HCT116 (cell line): Measurements from ENCODE around the gene ABHD2. TPM values are rescaled to one million over a fixed set of nuclear protein-coding genes. Genes with fewer than 3 reads are reported as not detected.

Experiments
- ATAC-seq: fragments of 200-7000 bp; cut with Tn5 transposase; 2 replicates; pipeline ENCODE4 v1.9.1; 2020; ENCODE audit warnings: mild to moderate bottlenecking, moderate library complexity
- BruUV-seq: library from RNA; stranded (reverse); fragments of 400-500 nt; replicated peaks from 2 replicates; lab custom pipeline; 2021; lab: Mats Ljungman, UMichigan
- CTCF ChIA-PET: fragments of 300-600 bp; sonication (Branson Sonifier 250); formaldehyde crosslinking; loops from one replicate; lab custom pipeline; 2021; ENCODE audit warnings: antibody characterized with exemption; lab: Charles Lee
- POLR2A ChIA-PET: fragments of 300-600, 350-600 bp; sonication (Branson Sonifier 250); formaldehyde crosslinking; loops from one replicate; lab custom pipeline; 2021; ENCODE audit warnings: antibody characterized with exemption; lab: Charles Lee
- RAD21 ChIA-PET, 2 experiments: fragments of 300-600 bp; sonication (Branson Sonifier 250); formaldehyde crosslinking; loops; one replicate each; lab custom pipeline; 2023; ENCODE audit warnings: low total read pairs in 2 of 2; ENCODE audit not compliant: uncharacterized antibody in 2 of 2, unreplicated experiment in 2 of 2, low non-redundant PET in 1 of 2; lab: Charles Lee
- DNase-seq: peaks from one replicate; pipeline ENCODE4 v3.0.0-alpha.2; 2010; ENCODE audit warnings: low read depth, low spot score
- H2AFZ ChIP-seq: fragments of 200-600 bp; shearing (Covaris generic), sonication (generic); 2 replicates; pipeline ENCODE4 v1.6.1; 2017; ENCODE audit warnings: low read depth, mixed run types, mixed read lengths, antibody characterized with exemption, low read length; ENCODE audit not compliant: poor library complexity, severe bottlenecking
- H3K27ac ChIP-seq: 2 replicates; pipeline ENCODE4 v1.5.1; 2012; ENCODE audit warnings: low read depth, low read length
- H3K27me3 ChIP-seq: fragments of 200-600 bp; sonication (generic); 2 replicates; pipeline ENCODE4 v1.6.1; 2016; ENCODE audit warnings: mixed run types, low read length, mixed read lengths; ENCODE audit not compliant: insufficient read depth
- H3K36me3 ChIP-seq, 2 experiments: fragments of 200-500 bp in 1 of 2; fragments of 200-600 bp in 1 of 2; sonication (Bioruptor generic) in 1 of 2; sonication (generic) in 1 of 2; 2 replicates each; pipeline versions ENCODE4 v1.5.1 to v1.6.1; 2014 to 2016; ENCODE audit warnings: low read length in 2 of 2, inconsistent platforms in 1 of 2, mixed read lengths in 1 of 2, mixed run types in 1 of 2; ENCODE audit not compliant: insufficient read depth in 2 of 2, control insufficient read depth in 1 of 2
- H3K4me1 ChIP-seq, 2 experiments: fragments of 200-600 bp in 1 of 2; sonication (generic) in 1 of 2; 2 replicates each; pipeline versions ENCODE4 v1.5.1 to v1.6.1; 2012 to 2017; ENCODE audit warnings: low read length in 2 of 2, inconsistent platforms in 1 of 2, mild to moderate bottlenecking in 1 of 2, mixed read lengths in 1 of 2, mixed run types in 1 of 2, moderate library complexity in 1 of 2; ENCODE audit not compliant: insufficient read depth in 2 of 2, control insufficient read depth in 1 of 2
- H3K4me2 ChIP-seq: fragments of 200-600 bp; sonication (generic); 2 replicates; pipeline ENCODE4 v1.6.1; 2017; ENCODE audit warnings: mixed run types, low read length, mixed read lengths
- H3K4me3 ChIP-seq, 2 experiments: fragments of 200-600 bp in 1 of 2; sonication (generic) in 1 of 2; replicated peaks in 1 of 2; 2 replicates each; pipeline ENCODE4 v1.5.1; 2011 to 2016; ENCODE audit warnings: low read length in 2 of 2, control low read depth in 1 of 2, low read depth in 1 of 2, mild to moderate bottlenecking in 1 of 2, mixed read lengths in 1 of 2, mixed run types in 1 of 2
- H3K79me2 ChIP-seq: fragments of 200-600 bp; sonication (generic); 2 replicates; pipeline ENCODE4 v1.6.1; 2017; ENCODE audit warnings: mild to moderate bottlenecking, mixed run types, low read length, moderate library complexity, mixed read lengths; ENCODE audit not compliant: insufficient read depth
- H3K9ac ChIP-seq: fragments of 200-600 bp; sonication (generic); 2 replicates; pipeline ENCODE4 v1.6.1; 2016; ENCODE audit warnings: low read length, mixed read lengths
- H3K9me2 ChIP-seq: fragments of 200-600 bp; sonication (generic), shearing (Covaris generic); 2 replicates; pipeline ENCODE4 v1.6.1; 2017; ENCODE audit warnings: mixed run types, mild to moderate bottlenecking, moderate library complexity; ENCODE audit not compliant: insufficient read depth
- H3K9me3 ChIP-seq, 2 experiments: fragments of 200-500 bp in 1 of 2; fragments of 200-600 bp in 1 of 2; sonication (Bioruptor generic) in 1 of 2; sonication (generic) in 1 of 2; 2 replicates each; pipeline ENCODE4 v1.6.1; 2014 to 2017; ENCODE audit warnings: low read length in 2 of 2, mixed read lengths in 2 of 2, inconsistent platforms in 1 of 2, low read depth in 1 of 2, mild to moderate bottlenecking in 1 of 2, mixed run types in 1 of 2, moderate library complexity in 1 of 2; ENCODE audit not compliant: control insufficient read depth in 1 of 2, insufficient read depth in 1 of 2
- H4K20me1 ChIP-seq: fragments of 200-600 bp; sonication (generic), shearing (Covaris generic); 2 replicates; pipeline ENCODE4 v1.6.1; 2017; ENCODE audit warnings: mixed run types, mild to moderate bottlenecking, moderate library complexity; ENCODE audit not compliant: insufficient read depth
- ATF3 ChIP-seq: IDR thresholded peaks from 2 replicates; pipeline ENCODE4 v1.6.1; 2012
- CBX3 ChIP-seq: IDR thresholded peaks from 2 replicates; pipeline ENCODE4 v1.6.1; 2012; ENCODE audit warnings: low read depth
- CEBPB ChIP-seq: IDR thresholded peaks from 2 replicates; pipeline ENCODE4 v1.6.1; 2012; ENCODE audit warnings: low read depth
- CTCF ChIP-seq, 3 experiments: fragments of 200-600 bp in 1 of 3; sonication (generic) in 1 of 3; IDR thresholded peaks in 2 of 3; conservative IDR thresholded peaks in 1 of 3; 2 replicates each; pipeline ENCODE4 v1.5.1; 2012 to 2017; ENCODE audit warnings: low read depth in 2 of 3, low read length in 2 of 3, antibody characterized with exemption in 1 of 3, borderline replicate concordance in 1 of 3, control low read depth in 1 of 3, mild to moderate bottlenecking in 1 of 3, mixed read lengths in 1 of 3, mixed run types in 1 of 3, moderate library complexity in 1 of 3; ENCODE audit not compliant: insufficient read depth in 1 of 3
- FOSL1 ChIP-seq: IDR thresholded peaks from 2 replicates; pipeline ENCODE4 v1.6.1; 2012; ENCODE audit warnings: low read depth
- POLR2A ChIP-seq: IDR thresholded peaks from 2 replicates; pipeline ENCODE4 v1.7.0; 2011; ENCODE audit warnings: borderline replicate concordance; ENCODE audit not compliant: insufficient read depth, insufficient read length; ENCODE audit errors: extremely low read depth
- REST ChIP-seq: IDR thresholded peaks from 2 replicates; pipeline ENCODE4 v1.6.1; 2012; ENCODE audit warnings: low read depth
- TCF7L2 ChIP-seq: IDR thresholded peaks from 2 replicates; pipeline ENCODE4 v1.7.0; 2011; ENCODE audit warnings: borderline replicate concordance, inconsistent platforms; ENCODE audit not compliant: insufficient read depth, insufficient read length; ENCODE audit errors: extremely low read depth
- YY1 ChIP-seq: IDR thresholded peaks from 2 replicates; pipeline ENCODE4 v1.6.1; 2011; ENCODE audit warnings: low read length, low read depth, moderate library complexity, mild to moderate bottlenecking; ENCODE audit not compliant: insufficient replicate concordance; ENCODE audit errors: extremely low read depth
- ZBTB33 ChIP-seq: IDR thresholded peaks from 2 replicates; pipeline ENCODE4 v1.6.1; 2011; ENCODE audit warnings: mild to moderate bottlenecking, low read length, moderate library complexity; ENCODE audit not compliant: insufficient replicate concordance; ENCODE audit errors: extremely low read depth
- ZFX ChIP-seq: fragments of 450-650 bp; IDR thresholded peaks from 2 replicates; pipeline ENCODE4 v1.6.1; 2017
- ZNF274 ChIP-seq: fragments of 200-500 bp; sonication (Bioruptor generic); IDR thresholded peaks from 2 replicates; pipeline ENCODE4 v1.6.1; 2014; ENCODE audit warnings: mild to moderate bottlenecking, low read depth, low read length, inconsistent platforms
- intact Hi-C: fragments of 100-400 bp; cut with micrococcal nuclease; formaldehyde crosslinking; loops from 2 replicates; pipeline ENCODE4 v1.10.0; 2022
- total RNA-seq: library from RNA; stranded (reverse); gene quantifications from one replicate; pipeline ENCODE4 v1.2.1, GENCODE V29; 2021; ENCODE audit not compliant: unreplicated experiment
- TF ChIP-seq, protein P1 (sequence below): IDR thresholded peaks from 2 replicates; pipeline ENCODE4 v1.6.1; 2012

Gene ABHD2
- total RNA-seq, 1 experiment from 2014 or later = 40.8 TPM

- TF ChIP-seq CEBPB (no peak), FOSL1 (no peak), REST (no peak), YY1 (no peak), ZFX (no peak)
Observed at GRCh38 chr15:89244574-89244903, 156.3 kb downstream of the ABHD2 start (continued).

GRCh38 chr15:89247446-89247845 lies 159.2 kb downstream of the ABHD2 start:
- ChIA-PET POLR2A (no interaction called here), CTCF (no interaction called here)
- TF ChIP-seq YY1 = no peak
- no peak for TF ChIP-seq ZBTB33
- TF ChIP-seq, protein P1, sequence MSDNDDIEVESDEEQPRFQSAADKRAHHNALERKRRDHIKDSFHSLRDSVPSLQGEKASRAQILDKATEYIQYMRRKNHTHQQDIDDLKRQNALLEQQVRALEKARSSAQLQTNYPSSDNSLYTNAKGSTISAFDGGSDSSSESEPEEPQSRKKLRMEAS = no peak
- TF ChIP-seq CTCF (IDR thresholded peaks at IDR 0.05 in 2 of 3, conservative IDR thresholded peaks at IDR 0.05 in 1 of 3; ENCODE audit: borderline replicate concordance in 1 of 3, insufficient read depth in 1 of 3, low read depth in 2 of 3, low read length in 2 of 3) = no peak
- no peak for TF ChIP-seq FOSL1
- no peak for TF ChIP-seq ZNF274
- no peak for TF ChIP-seq ATF3
- no peak for TF ChIP-seq POLR2A
- TF ChIP-seq CBX3 = no peak
- no peak for TF ChIP-seq CEBPB
- TF ChIP-seq TCF7L2 = no peak

More at GRCh38 chr15:89247446-89247845, 159.2 kb downstream of the ABHD2 start:
- no peak overlapping the region for H2AFZ ChIP-seq
- no peak overlapping the region for H3K27ac ChIP-seq
- DNase-seq (no peak), ATAC-seq (no peak)
- no TSS peak for BruUV-seq
- H3K9me3 ChIP-seq = no peaks in the 10 kb centered on the region
- RAD21 ChIA-PET = no interaction called here
- no peak overlapping the region for H3K4me3 ChIP-seq
- peaks cover 9% of the 10 kb centered on the region; the same call in 1 of the 2 replicates for H4K20me1 ChIP-seq
- intact Hi-C loops = no loop called here
- peaks cover 4 to 17% of the 10 kb centered on the region in 2 experiments; a peak in 3 of 4 replicates for H3K4me1 ChIP-seq
- H3K79me2 ChIP-seq = peaks cover 61% of the 10 kb centered on the region
- H3K9ac ChIP-seq = no peak overlapping the region
- no peak overlapping the region for H3K4me2 ChIP-seq
- H3K9me2 ChIP-seq = no peaks in the 10 kb centered on the region
- no peaks in the 10 kb centered on the region for H3K27me3 ChIP-seq
- H3K36me3 ChIP-seq = peaks cover 27 to 37% of the 10 kb centered on the region in 2 experiments
